HEK293T (cell line): ENCODE measurements around the gene WFDC6.

Experiments used
- CTCF ChIA-PET: fragments of 350-600 bp; formaldehyde crosslinking; extraction: SDS; loops from one replicate; lab custom pipeline; 2021; ENCODE audit warnings: antibody characterized with exemption, inconsistent platforms; lab: Yijun Ruan, JAX
- POLR2A ChIA-PET: fragments of 350-600 bp; formaldehyde crosslinking; extraction: SDS; loops from one replicate; lab custom pipeline; 2020; ENCODE audit warnings: antibody characterized with exemption, inconsistent platforms; lab: Yijun Ruan, JAX
- DNase-seq: peaks from one replicate; pipeline ENCODE4 v3.0.0; 2012; ENCODE audit warnings: mixed read lengths; ENCODE audit errors: extremely low spot score
- ARNT ChIP-seq: fragments of 450-650 bp; IDR thresholded peaks from 2 replicates; pipeline ENCODE4 v1.6.1; 2017; ENCODE audit warnings: mild to moderate bottlenecking
- BHLHE40 ChIP-seq: fragments of 450-650 bp; IDR thresholded peaks from 2 replicates; pipeline ENCODE4 v1.6.1; 2016; ENCODE audit warnings: mild to moderate bottlenecking, moderate library complexity, borderline replicate concordance
- CTBP1 ChIP-seq: fragments of 450-650 bp; IDR thresholded peaks from 2 replicates; pipeline ENCODE4 v1.6.1; 2016; ENCODE audit warnings: borderline replicate concordance
- ELF4 ChIP-seq: fragments of 450-650 bp; IDR thresholded peaks from 2 replicates; pipeline ENCODE4 v1.6.1; 2017; ENCODE audit warnings: antibody characterized with exemption
- FOXA1 ChIP-seq: fragments of 450-650 bp; IDR thresholded peaks from 2 replicates; pipeline ENCODE4 v1.6.1; 2016; ENCODE audit warnings: mild to moderate bottlenecking
- FOXK2 ChIP-seq: fragments of 450-650 bp; IDR thresholded peaks from 2 replicates; pipeline ENCODE4 v1.6.1; 2016; ENCODE audit warnings: mild to moderate bottlenecking
- FOXM1 ChIP-seq: fragments of 450-650 bp; IDR thresholded peaks from 2 replicates; pipeline ENCODE4 v1.6.1; 2017; ENCODE audit warnings: mild to moderate bottlenecking, borderline replicate concordance
- HDGF ChIP-seq: fragments of 450-650 bp; IDR thresholded peaks from 2 replicates; pipeline ENCODE4 v1.6.1; 2017; ENCODE audit warnings: antibody characterized with exemption, borderline replicate concordance
- L3MBTL2 ChIP-seq: fragments of 450-650 bp; conservative IDR thresholded peaks from 2 replicates; pipeline ENCODE4 v1.6.1; 2016; ENCODE audit warnings: mild to moderate bottlenecking
- LEF1 ChIP-seq: fragments of 450-650 bp; IDR thresholded peaks from 2 replicates; pipeline ENCODE4 v1.6.1; 2017; ENCODE audit warnings: mild to moderate bottlenecking, borderline replicate concordance
- NFRKB ChIP-seq: fragments of 450-650 bp; IDR thresholded peaks from 2 replicates; pipeline ENCODE4 v1.6.1; 2016; ENCODE audit warnings: mild to moderate bottlenecking, moderate library complexity
- PKNOX1 ChIP-seq: fragments of 450-650 bp; IDR thresholded peaks from 2 replicates; pipeline ENCODE4 v1.6.1; 2016
- SP1 ChIP-seq: fragments of 450-650 bp; IDR thresholded peaks from 2 replicates; pipeline ENCODE4 v1.6.1; 2017
- SUZ12 ChIP-seq: fragments of 450-650 bp; IDR thresholded peaks from 2 replicates; pipeline ENCODE4 v1.6.1; 2016; ENCODE audit warnings: mild to moderate bottlenecking
- TARDBP ChIP-seq: fragments of 450-650 bp; IDR thresholded peaks from 2 replicates; pipeline ENCODE4 v1.6.1; 2016
- ZNF384 ChIP-seq: fragments of 450-650 bp; IDR thresholded peaks from 2 replicates; pipeline ENCODE4 v1.6.1; 2016

WFDC6 gene

GRCh38 chr20:45509091-45509490 lies 30.2 kb downstream of the WFDC6 start:
- TF ChIP-seq SP1 (no peak), LEF1 (no peak), L3MBTL2 (no peak), ARNT (no peak), BHLHE40 (no peak), PKNOX1 (no peak), NFRKB (no peak), HDGF (no peak), FOXM1 (no peak)
- ChIA-PET POLR2A (no interaction called here), CTCF (no interaction called here)
- DNase-seq: no peak

- ChIA-PET POLR2A (no interaction called here), CTCF (no interaction called here)
- no peak for DNase-seq
- no peak for TF ChIP-seq BHLHE40
- no peak for TF ChIP-seq FOXM1
- TF ChIP-seq ELF4: no peak
- TF ChIP-seq SP1: no peak
- TF ChIP-seq CTBP1: no peak
- TF ChIP-seq FOXA1: no peak
- TF ChIP-seq HDGF: no peak
- no peak for TF ChIP-seq ZNF384
- no peak for TF ChIP-seq SUZ12
- TF ChIP-seq ARNT: no peak
- no peak for TF ChIP-seq FOXK2
- TF ChIP-seq L3MBTL2: no peak
- no peak for TF ChIP-seq TARDBP
- TF ChIP-seq LEF1: no peak
- no peak for TF ChIP-seq PKNOX1
- TF ChIP-seq NFRKB: no peak
These were observed 31.0 kb downstream of the WFDC6 start for GRCh38 chr20:45508068-45508886.

- TF ChIP-seq ARNT (no peak), L3MBTL2 (no peak)
- ChIA-PET CTCF (no interaction called here), POLR2A (no interaction called here)
- no peak for DNase-seq
These were observed 32.1 kb downstream of the WFDC6 start for GRCh38 chr20:45507011-45507820.

GRCh38 chr20:45506398-45506797 lies 32.9 kb downstream of the WFDC6 start:
- CTCF ChIA-PET: no interaction called here
- no peak for TF ChIP-seq L3MBTL2
- TF ChIP-seq BHLHE40: no peak
- TF ChIP-seq HDGF: no peak
- POLR2A ChIA-PET: no interaction called here
- DNase-seq: no peak

- TF ChIP-seq SUZ12 (no peak), SP1 (no peak), NFRKB (no peak), FOXA1 (no peak), ZNF384 (no peak), L3MBTL2 (no peak), HDGF (no peak), ARNT (no peak), TARDBP (no peak), LEF1 (no peak), FOXK2 (no peak), FOXM1 (no peak), PKNOX1 (no peak), ELF4 (no peak), CTBP1 (no peak), BHLHE40 (no peak)
- ChIA-PET CTCF (no interaction called here), POLR2A (no interaction called here)
- DNase-seq: no peak
These were observed 35.9 kb downstream of the WFDC6 start for GRCh38 chr20:45503403-45503802.

GRCh38 chr20:45502561-45502960 lies 36.7 kb downstream of the WFDC6 start:
- DNase-seq: no peak
- POLR2A ChIA-PET: no interaction called here
- CTCF ChIA-PET: no interaction called here
- TF ChIP-seq CTBP1 (no peak), ZNF384 (no peak), SP1 (no peak), LEF1 (no peak)
